Measurements from ENCODE around the gene CTAG1A.
"Not testable (repeated sequence)": the region's sequence is repeated elsewhere in the genome, so short reads cannot be mapped to it uniquely, and the experiment has no call there.

CTAG1A gene

DNA sequence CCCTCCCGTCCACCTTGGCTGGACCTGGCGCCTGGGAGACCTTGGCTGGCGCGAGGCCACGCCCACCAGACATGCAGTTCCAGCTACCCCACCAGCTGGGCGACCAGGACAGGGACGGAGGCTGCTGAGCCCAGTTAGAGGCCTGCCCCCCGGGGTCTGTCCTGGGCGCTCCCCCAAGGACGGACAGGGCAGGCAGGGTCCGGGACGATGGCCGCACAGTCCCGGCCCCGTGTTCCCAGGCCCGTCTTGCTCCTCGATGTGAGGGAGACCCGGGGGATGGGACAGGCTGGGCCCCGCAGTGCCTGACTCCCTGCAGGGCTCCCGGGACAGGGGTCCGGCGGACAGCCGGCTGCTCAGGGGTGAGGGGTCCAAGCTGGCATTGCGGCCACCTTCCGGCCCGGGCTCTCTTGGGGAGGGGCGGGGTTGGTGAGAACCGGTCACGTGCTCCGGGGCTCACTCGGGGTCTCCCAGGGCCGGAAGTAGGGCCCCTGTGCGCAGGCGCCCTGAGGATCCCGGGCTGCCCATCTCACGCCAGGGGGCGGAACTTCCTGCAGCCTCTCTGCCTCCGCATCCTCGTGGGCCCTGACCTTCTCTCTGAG lies at the start of gene CTAG1A:
CTAG1A (plus strand) TSS at position 549 of the 599 bp plus-strand sequence. CDS start 74 bp downstream, outside the sequence.
- DNase-seq = not testable (repeated sequence)

DNA sequence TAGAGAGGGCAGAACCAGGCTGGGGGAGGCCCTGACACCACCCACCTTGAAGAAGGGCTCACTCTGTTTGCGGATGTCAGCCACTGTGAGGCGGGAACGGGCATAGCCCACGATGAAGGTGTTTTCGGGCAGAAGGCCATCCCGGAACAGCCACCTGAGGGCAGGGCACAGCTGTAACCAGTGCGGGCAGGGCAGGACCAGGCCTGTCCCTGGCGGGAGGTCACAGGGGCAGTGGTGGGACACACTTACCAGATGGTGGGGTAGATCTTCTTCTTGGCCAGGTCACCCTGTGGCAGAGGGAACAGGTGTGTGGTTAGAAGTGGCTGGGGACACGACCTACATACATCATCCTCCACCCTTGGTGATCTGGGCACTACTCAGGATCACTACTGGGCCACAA lies 49.0 kb upstream of the CTAG1A start:
- DNase-seq = no peak

DNA sequence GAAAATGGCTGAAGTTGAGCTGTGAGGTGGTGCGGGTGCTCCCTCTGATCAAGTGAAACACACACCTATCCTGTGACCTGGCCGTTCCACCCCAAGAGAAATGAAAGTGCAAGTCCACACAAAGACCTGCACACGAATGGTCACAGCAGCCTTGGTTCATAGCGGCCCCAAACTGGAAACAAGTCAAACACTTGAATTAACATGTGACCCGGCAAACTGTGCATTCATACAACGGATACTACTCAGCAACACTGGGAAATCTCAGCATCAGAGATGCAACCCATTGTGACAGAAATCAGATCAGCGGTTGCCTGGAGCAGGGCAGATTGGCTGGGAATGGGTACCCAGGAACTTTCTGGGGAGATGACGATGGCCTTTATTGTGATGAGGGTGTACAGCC lies 45.9 kb upstream of the CTAG1A start:
- DNase-seq = no peak

DNA sequence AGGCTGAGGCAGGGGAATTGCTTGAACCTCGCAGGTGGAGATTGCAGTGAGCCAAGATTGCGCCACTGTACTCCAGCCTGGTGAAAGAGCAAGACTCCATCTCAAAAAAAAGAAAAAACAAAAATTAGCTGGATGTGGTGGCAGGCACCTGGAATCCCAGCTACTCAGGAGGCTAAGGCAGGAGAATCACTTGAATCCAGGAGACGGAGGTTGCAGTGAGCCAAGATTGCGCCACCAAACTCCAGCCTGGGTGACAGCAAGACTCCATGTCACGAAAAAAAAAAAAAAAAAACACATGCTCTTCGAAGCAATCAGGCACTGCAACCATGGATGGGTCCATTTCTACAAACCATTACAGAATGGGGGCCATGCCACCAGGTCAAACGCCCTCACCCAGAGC lies 44.6 kb upstream of the CTAG1A start:
- DNase-seq = not testable (repeated sequence)

DNA sequence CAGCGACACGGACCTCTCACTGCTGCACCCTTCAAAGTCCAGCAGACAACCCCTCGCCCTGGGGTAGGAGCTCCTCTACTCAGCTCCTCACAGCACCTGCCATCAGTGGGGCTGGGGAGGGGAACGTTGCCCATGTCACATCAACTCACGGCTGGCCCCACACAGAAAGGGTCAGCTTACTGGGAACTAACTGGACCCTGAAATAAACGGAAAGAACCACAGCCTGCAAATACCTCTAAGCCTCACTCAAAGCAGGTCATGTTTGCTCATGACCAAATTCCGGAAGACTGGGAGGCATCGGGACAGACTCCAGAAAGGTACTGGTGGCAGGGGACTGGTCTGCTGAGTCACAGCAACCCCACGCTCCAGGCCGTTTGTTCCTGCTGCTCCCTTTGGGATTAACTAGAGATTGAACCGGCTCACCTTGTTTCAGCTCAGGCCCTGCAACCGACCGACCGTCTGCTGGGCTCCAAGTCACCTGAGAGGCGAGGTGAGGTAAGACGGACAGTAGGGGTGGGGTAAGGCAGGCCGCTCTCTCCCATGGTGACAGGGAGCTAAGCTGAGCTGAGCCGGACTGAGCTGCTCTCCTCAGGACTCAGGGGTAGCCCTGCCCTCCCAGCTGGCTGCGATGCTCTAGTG lies 43.9 kb upstream of the CTAG1A start:
- no peak for DNase-seq

DNA sequence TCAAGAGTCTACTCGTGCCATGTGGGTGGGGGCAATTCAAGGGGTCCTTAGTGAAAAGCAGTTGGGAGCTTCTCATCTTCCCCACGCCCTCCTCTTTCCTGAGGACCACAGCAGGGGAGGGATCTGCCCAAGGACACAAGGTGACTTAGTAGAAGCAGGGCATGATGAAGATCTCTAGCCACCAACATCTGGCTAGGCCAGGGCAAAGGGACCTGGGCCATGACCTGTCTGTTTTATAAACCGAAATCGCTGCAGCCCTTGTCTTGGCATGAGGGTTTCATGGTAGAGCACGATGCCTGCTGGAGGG lies 43.4 kb upstream of the CTAG1A start:
- no peak for DNase-seq

DNA sequence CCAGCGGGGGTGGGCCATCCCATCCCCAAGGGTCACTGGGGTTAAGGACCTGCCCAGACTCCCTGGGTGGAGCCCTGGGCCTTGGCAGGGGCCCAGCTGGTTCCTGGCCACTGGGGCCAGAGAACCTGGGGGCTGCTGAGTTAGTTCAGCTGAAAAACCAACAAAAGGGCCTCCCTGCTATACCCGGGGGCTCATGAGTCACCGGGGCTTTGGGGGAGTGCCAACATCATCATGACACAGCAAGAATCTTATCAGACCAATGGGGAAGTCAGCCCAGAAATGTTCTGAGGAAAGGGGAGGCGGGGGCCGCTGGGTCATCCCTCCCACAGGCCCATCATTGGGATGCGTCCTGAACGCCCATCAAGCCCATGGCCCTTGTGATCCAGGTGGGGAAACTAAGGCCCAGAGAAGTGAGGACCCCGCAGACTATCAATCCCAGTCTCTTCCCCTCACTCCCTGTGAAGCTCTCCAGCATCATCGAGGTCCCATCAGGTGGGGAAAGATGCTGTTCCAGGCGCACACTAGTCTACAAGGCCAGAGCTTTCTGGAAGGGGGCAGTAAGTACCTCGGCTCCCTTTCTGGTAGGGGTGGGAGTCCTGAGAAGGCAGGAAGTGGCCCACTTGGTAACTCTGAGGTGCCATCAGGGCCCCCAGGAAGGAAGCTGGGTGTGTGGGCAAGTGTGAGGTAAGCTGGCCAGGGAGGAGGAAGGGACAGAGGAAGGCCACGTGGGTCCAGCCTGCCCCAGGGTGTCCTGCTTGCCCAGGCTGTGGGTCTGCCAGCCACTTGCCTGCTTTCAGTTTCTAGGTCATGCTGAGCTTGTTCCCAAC lies 42.8 kb upstream of the CTAG1A start:
- no peak for DNase-seq

DNA sequence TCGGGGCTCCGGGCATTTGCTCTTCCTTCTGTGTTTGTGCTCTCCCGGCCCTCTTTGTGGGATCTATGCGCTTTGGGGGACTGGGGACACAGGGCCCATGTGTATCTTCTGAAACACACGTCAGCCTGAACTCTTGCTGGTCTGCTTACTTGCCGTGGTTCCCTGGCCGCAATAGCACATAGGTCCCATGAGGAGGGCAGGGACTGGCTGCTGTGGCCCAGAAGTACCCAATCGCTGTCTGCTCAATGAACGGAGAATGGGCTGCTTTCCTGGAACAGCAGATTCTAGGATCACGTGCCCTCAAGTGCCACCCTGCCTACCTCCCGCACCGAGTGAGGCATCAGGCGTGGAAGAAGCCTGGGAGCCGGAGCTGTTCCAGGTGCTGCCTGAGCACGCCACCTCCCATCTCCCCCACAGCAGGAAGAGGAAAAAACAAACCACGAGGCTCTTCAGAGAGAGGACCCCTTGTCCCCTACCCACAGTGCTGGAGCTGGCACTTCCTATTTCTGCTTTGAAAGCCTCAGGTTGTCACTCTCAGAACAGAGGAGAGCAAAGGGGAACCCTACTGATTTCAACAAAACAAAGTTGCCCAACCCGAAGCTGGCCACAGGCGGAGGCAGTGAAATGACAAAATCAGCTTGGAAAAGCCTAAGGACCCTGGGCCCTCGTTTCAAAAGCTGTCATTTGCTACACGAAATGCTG lies 42.1 kb upstream of the CTAG1A start:
- DNase-seq = no peak

DNA sequence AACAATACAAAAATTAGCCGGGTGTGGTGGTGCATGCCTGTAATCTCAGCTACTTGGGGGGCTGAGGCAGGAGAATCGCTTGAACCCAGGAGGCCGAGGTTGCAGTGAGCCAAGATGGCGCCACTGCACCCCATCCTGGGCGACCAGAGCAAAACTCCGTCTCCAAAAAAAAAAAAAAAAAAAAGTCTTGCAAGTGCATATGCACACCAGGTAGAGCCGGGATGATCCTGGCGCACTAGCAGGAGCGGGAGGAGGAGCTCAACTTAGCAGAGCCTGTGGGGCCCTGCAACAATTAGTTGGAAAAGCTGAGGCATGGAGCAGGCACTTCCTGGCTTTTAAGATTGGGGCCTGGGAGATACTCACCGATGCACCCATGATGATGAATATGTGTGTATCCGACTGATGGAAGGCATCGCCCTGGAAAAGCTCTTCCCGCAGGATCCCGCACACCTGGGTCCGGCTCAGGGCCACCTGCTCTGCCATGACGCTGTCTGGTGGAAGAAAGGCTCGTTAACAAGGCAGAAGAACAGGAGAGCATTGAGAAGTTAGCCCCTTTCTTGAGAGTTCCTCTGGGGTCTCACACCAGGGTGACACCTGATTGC lies 39.2 kb upstream of the CTAG1A start:
- DNase-seq = no peak

DNA sequence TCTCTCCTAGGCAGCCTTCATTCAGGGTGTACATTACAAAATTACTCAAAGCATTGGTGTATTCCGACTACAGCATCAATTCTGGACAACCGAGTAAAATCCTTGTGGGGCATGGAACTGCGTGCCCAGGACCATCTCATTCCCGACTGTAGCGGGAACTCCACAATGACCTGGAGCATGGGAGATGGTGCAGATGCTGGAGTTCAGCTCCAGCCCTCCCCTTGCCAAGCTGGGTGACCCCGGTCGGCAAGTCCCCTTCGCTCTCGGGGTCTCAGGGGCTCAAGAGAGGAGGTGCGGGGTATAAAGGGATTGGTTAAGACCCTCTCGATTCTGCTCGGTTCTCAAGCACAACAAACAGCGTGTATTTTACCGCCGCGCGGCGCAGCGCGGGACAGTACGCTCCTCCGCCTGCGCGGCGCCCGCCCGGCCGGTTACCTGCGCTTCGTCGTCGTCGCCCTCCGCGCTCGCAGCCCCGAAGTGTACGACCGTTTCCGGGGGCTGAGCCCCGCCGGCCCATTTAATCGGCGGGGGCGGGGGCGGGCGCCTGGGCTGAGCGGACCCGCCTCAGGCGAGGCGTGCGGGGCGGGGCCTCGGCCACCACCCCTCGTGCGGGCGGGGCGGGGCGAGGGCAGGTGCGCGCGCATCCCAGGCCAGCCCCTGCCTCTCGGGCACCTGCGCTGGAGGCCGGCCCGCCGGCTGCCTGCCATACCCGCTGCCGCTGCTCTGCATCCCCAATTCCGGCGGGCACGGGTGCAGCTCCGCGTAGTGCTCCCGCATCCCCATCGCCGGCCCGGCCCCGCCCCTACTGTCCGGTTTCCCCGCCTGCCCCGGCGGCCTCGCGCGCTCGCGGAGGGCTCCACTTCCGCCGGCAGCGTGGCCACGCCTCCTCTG lies 38.3 kb upstream of the CTAG1A start, which contains the start of gene G6PD:
G6PD (minus strand) TSS at position 493 of the 891 bp plus-strand sequence. CDS start 691 bp downstream, outside the sequence.
- peak; percentile 73 for DNase-seq

DNA sequence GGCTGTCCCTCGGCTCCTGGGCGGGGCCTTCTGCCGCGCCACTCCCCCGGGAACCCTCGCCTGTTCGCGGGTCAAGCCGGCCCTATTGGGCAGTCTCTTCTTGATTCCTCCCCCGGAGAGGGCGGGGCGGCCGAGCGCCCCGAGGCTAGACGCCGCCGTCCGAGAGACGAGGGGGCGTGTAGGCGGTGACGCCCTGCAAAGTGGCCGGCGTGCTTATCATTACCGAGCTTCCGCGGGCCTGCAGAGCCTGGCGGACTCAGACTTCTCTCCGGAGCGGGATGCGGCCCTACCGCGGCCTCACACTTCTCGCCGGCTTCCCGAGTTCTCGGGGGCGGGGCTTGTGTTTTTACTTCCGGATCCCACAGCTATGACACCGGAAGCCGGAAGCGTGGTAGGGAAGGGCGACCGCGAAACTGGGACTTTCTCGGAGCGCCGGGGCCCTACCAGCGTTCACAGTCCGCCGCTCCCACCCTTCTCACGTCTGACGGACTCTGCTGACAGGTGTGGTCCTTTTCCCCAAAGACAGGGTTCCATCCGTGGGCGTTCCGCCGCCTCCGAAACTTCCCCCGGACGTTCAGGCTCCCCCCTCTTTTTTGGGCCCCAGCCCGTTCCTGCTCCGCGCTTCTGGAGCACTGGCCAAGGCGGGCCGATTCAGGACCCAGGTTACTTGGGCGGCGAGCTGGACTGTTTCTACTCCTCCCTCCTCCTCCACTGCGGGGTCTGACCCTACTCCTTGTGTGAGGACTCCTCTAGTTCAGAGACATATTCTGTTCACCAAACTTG lies 37.5 kb upstream of the CTAG1A start, which contains the start of gene IKBKG:
IKBKG (plus strand) TSS at position 376 of the 783 bp plus-strand sequence. CDS start 4,383 bp downstream, outside the sequence.
- peak; percentile 80 for DNase-seq

DNA sequence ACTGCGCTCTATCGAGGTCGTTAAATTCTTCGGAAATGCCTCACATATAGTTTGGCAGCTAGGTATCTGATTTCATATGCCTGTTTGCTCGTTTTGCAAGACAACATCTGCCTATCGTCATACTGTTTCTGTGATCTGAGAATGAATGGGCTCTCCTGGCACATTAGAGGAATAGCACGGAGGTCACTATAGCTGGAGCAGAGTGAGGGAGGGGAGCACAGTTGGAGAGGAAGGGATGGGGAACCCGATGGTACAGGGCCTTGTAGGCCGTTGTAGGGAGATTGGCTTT lies 37.0 kb upstream of the CTAG1A start:
- no peak for DNase-seq

DNA sequence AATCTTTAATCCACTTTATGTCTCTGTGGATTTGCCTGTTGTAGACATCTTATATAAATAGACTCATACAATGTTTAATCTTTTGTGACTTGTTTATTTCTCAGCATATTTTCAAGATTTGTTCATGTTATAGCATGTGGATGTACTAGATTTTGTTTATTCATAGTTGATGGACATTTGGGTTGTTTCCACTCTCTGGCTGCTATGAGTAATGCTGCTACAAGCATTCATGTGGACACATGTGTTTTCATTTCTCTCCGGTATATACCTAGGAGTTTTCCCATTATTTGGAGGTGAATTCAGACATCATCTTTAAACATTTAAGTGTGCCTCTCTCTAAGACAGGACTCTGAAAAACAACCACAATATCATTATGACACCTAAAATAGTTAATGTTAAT lies 35.2 kb upstream of the CTAG1A start:
- DNase-seq = no peak

DNA sequence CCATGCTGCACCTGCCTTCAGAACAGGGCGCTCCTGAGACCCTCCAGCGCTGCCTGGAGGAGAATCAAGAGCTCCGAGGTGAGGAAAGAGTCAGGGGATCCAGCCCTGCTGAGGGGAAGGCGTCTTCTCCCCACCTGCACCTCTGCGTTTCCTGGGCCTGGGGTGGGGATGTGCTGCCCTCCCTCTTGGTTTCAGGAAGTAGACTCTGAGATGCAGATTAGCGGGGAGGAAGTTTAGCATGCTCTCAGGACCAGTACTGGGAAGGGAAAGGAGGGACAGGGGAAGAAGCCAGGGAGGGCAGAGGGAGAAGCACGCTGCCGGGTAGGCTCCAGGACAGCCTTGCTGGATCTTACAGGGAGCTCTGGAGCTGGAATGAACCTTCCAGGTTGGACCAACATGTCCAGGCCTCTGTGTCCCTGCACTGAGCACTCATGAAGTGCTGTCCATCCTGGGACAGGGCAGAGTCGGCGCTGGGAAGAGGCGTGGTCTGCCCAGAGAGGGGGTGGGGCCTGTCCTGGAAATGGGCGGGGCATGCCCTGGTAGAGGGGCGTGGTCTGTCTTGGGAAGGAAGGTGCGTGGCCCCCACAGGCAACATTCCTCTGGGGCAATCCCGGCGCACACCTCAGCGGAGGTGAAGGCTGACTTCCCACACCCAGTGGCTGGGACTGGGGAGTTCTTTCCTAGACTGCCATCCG lies 32.7 kb upstream of the CTAG1A start:
- not testable (repeated sequence) for DNase-seq

DNA sequence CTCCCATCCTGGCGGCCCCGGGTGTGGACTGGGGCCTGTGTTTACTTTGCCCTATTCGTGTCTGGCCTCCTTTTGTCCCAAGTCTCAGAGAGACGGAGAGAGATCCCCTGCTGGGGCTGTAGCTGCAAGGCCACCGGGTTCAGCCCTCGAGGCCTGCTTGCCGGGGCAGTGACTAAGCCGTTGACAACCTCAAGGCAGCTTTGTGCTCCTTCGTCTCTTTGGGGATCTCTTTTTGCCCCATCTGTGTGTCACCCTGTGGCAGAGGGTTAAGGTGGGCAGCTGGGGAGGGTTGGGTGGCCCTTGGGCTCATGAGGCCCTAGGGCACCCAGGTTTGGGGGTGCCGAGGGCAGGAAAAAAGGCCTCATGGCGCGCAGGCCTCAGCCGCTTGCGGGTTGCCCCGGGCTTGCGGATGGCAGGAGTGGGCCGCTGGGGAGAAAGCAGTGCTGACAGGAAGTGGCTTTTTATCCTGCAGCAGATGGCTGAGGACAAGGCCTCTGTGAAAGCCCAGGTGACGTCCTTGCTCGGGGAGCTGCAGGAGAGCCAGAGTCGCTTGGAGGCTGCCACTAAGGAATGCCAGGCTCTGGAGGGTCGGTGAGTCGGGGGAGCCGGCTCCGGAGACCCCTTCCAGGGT lies 26.8 kb upstream of the CTAG1A start:
- DNase-seq = not testable (repeated sequence)

DNA sequence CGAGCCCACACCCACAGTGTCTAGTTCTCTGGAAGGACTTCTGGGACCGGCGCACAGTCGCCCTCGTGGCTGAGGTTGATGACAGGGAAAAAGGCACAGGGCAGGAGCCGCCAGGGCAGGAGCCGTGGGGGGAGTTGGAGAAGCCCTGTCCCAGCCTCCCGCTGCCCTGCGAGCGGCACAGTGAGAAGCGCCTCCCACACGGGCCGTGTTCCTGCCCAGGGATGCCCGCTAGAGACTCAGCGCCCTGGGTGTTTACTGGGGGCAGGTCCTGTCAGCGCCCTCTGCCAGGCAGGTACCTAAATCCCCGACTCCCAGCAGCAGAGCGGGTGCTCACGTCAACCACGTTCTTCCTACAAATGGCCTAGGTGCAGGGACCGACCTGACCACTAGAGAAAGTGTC lies 26.0 kb upstream of the CTAG1A start:
- not testable (repeated sequence) for DNase-seq

DNA sequence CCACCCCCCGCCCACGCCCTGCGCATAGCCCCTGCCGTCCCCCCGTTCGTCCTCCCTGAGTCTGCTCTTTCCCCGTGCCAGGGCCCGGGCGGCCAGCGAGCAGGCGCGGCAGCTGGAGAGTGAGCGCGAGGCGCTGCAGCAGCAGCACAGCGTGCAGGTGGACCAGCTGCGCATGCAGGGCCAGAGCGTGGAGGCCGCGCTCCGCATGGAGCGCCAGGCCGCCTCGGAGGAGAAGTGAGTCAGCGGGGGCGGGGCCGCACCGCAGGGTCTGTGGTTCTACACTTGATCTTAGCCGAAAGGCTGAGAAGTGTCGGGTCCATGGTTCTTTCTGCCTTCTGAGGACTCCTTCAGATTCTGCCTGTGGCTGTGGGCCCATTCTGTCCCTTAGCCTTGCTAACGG lies 24.6 kb upstream of the CTAG1A start:
- not testable (repeated sequence) for DNase-seq

DNA sequence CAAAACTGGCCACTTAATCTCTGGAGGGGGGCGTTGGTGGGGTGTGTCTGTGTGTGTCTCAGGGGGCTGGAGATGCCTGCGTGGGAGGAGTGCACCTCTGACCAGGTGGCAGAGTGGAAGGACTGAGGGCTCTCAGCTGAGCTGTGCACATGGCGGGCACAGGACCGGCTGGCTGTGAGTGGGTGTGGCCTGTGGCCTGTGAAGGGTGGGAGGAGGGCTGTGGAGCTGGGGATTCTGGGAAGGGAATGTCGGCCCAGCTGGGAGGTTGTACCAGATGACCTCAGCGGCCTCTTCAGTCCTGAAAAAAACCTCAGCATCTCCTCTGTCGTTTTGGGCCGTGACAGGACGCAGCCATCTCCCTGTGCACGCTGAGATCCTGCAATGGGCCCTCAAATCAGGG lies 22.6 kb upstream of the CTAG1A start:
- DNase-seq = not testable (repeated sequence)

DNA sequence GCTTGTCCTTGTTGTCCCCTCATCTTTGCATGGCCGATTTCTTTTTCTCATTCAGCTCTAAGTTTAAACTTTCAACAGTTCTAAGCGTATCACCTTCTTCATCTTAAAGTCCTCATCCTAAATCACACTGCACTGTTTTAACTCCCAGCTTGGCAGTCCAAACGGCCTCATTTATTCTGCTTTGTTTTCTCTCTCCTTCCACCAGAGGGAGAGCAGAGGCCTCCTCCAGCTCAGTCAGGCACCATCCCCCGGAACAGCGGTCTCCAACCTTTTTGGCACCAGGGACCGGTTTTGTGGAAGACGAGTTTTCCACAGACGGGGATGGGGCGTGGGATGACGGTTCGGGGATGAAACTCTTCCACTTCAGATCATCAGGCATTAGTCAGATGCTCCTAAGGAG lies 14.6 kb upstream of the CTAG1A start:
- not testable (repeated sequence) for DNase-seq

DNA sequence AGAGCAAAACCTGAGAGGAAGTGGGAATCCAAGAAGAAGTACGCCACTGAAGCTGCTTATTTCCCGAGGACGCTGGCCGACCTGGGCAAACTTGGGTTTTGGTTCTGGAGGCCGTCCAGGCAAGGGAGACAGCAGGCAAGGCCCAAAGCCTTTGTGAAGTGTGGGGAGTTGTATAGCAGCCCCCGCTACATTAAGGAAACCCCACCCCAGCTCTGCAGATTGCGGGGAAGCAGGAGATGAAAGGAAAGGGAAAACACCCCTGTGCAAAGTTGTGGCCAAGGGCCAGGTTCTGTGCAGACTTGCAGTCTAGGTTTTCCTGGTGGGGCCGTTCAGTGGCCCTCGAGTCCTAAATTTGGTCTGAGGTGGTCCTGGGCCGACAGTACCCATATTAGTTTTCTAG lies 11.9 kb upstream of the CTAG1A start:
- DNase-seq = not testable (repeated sequence)

Measured in activated CD4-positive, alpha-beta T cell treated with anti-CD3 and anti-CD28 coated beads for 1 hour (primary cell).